ENCODE measurements around the gene KAT5.

The KAT5 gene

GRCh38 chr11:65716774-65717405 lies 4.8 kb downstream of the KAT5 start:
- H3K4me2 ChIP-seq (ENCODE audit: low read length): no peak overlapping the region
- no peak for DNase-seq
- no peaks in the 10 kb centered on the region for H3K27me3 ChIP-seq (ENCODE audit: insufficient read depth, low read length, poor library complexity)
- no peak overlapping the region for H2AK5ac ChIP-seq (ENCODE audit: low read length)
- H3K79me2 ChIP-seq (ENCODE audit: control insufficient read depth, insufficient read depth, low read length): peaks cover 9% of the 10 kb centered on the region
- H3K27ac ChIP-seq (ENCODE audit: low read depth, low read length): no peak overlapping the region
- no peak overlapping the region for H3K9ac ChIP-seq (ENCODE audit: low read length)
- WGBS (ENCODE audit: extremely low coverage, insufficient coverage, low lambda C conversion rate): no CpG with 5 or more reads among the region's 14 CpGs
- H2BK15ac ChIP-seq (replicated peaks; ENCODE audit: low read depth): no peak overlapping the region
- peaks cover 14% of the 10 kb centered on the region for H3K36me3 ChIP-seq (ENCODE audit: control insufficient read depth, insufficient read depth, low read length)
- no peak overlapping the region for H3K23ac ChIP-seq (ENCODE audit: low read length)
- H4K8ac ChIP-seq (ENCODE audit: low read depth, low read length): no peak overlapping the region
- H2BK120ac ChIP-seq (ENCODE audit: low read depth, low read length): no peak overlapping the region
- no peak overlapping the region for H3K56ac ChIP-seq (ENCODE audit: low read length)
- H3K4me3 ChIP-seq (ENCODE audit: low read length): no peak overlapping the region
- no peak overlapping the region for H4K5ac ChIP-seq (ENCODE audit: low read length)
- H3K79me1 ChIP-seq (ENCODE audit: low read length): peaks cover 15% of the 10 kb centered on the region
- H3K4me1 ChIP-seq (ENCODE audit: control insufficient read depth, low read depth, low read length): no peaks in the 10 kb centered on the region
- no peak overlapping the region for H3K18ac ChIP-seq (ENCODE audit: low read length)
- no peak overlapping the region for H3K4ac ChIP-seq (ENCODE audit: low read depth, low read length)
- H2BK5ac ChIP-seq (ENCODE audit: low read length): no peak overlapping the region

DNA sequence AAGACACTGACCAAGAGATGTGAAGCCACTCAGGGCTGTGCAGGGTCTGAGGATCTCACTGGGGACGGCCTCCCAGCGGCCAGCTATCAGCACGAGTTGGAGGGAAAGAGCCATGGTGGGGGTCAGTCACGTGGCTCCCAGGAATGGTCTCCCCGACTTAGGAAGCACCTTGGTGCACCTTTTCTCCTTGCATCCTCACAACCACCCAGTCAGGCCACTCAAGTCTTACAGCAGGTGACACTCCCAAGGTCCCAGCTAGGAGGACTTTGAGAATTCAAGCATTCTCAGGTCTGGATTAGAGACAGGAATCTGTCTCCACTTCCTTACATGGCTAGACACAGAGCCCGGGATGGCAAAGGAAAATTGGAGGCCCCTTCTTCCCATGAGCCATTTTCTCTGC lies 5.9 kb downstream of the KAT5 start:
- Histone ChIP-seq H3K27me3 (ENCODE audit: insufficient read depth, low read length, poor library complexity) (no peaks in the 10 kb centered on the region), H3K27ac (ENCODE audit: low read depth, low read length) (no peak overlapping the region), H3K36me3 (ENCODE audit: control insufficient read depth, insufficient read depth, low read length) (peaks cover 14% of the 10 kb centered on the region), H3K4me2 (ENCODE audit: low read length) (no peak overlapping the region), H3K18ac (ENCODE audit: low read length) (no peak overlapping the region), H3K79me1 (ENCODE audit: low read length) (peaks cover 12% of the 10 kb centered on the region), H4K5ac (ENCODE audit: low read length) (no peak overlapping the region), H2BK5ac (ENCODE audit: low read length) (no peak overlapping the region), H3K4me1 (ENCODE audit: control insufficient read depth, low read depth, low read length) (no peaks in the 10 kb centered on the region), H2BK120ac (ENCODE audit: low read depth, low read length) (no peak overlapping the region), H3K4ac (ENCODE audit: low read depth, low read length) (no peak overlapping the region), H3K56ac (ENCODE audit: low read length) (no peak overlapping the region), H3K4me3 (ENCODE audit: low read length) (no peak overlapping the region), H2BK15ac (replicated peaks; ENCODE audit: low read depth) (no peak overlapping the region), H2AK5ac (ENCODE audit: low read length) (no peak overlapping the region), H4K8ac (ENCODE audit: low read depth, low read length) (no peak overlapping the region), H3K23ac (ENCODE audit: low read length) (no peak overlapping the region), H3K9ac (ENCODE audit: low read length) (no peak overlapping the region), H3K79me2 (ENCODE audit: control insufficient read depth, insufficient read depth, low read length) (peaks cover 9% of the 10 kb centered on the region)
- DNase-seq: no peak
- WGBS (ENCODE audit: extremely low coverage, insufficient coverage, low lambda C conversion rate): no CpG with 5 or more reads among the region's 6 CpGs

DNA sequence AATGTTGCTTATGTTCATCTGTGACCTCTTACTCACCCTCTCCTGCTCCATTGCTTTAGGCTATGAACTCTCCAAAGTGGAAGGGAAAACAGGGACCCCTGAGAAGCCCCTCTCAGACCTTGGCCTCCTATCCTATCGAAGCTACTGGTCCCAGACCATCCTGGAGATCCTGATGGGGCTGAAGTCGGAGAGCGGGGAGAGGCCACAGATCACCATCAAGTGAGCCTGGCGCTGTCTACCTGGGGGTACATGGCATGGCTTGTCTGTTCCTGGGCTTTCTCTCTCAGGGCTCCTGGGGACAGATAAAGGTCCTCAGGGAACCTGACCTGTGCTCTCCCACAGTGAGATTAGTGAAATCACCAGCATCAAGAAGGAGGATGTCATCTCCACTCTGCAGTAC lies 6.5 kb downstream of the KAT5 start:
- H3K23ac ChIP-seq (ENCODE audit: low read length): no peak overlapping the region
- H3K4ac ChIP-seq (ENCODE audit: low read depth, low read length): no peak overlapping the region
- H3K18ac ChIP-seq (ENCODE audit: low read length): no peak overlapping the region
- H3K4me2 ChIP-seq (ENCODE audit: low read length): no peak overlapping the region
- DNase-seq: no peak
- no peak overlapping the region for H2AK5ac ChIP-seq (ENCODE audit: low read length)
- no peak overlapping the region for H2BK120ac ChIP-seq (ENCODE audit: low read depth, low read length)
- no peak overlapping the region for H2BK5ac ChIP-seq (ENCODE audit: low read length)
- H3K56ac ChIP-seq (ENCODE audit: low read length): no peak overlapping the region
- H3K27ac ChIP-seq (ENCODE audit: low read depth, low read length): no peak overlapping the region
- H3K9ac ChIP-seq (ENCODE audit: low read length): no peak overlapping the region
- peaks cover 9% of the 10 kb centered on the region for H3K79me2 ChIP-seq (ENCODE audit: control insufficient read depth, insufficient read depth, low read length)
- H3K4me1 ChIP-seq (ENCODE audit: control insufficient read depth, low read depth, low read length): no peaks in the 10 kb centered on the region
- no peak overlapping the region for H4K8ac ChIP-seq (ENCODE audit: low read depth, low read length)
- no peaks in the 10 kb centered on the region for H3K27me3 ChIP-seq (ENCODE audit: insufficient read depth, low read length, poor library complexity)
- H3K4me3 ChIP-seq (ENCODE audit: low read length): no peak overlapping the region
- no peak overlapping the region for H2BK15ac ChIP-seq (replicated peaks; ENCODE audit: low read depth)
- H3K79me1 ChIP-seq (ENCODE audit: low read length): peaks cover 9% of the 10 kb centered on the region
- H4K5ac ChIP-seq (ENCODE audit: low read length): no peak overlapping the region
- peaks cover 14% of the 10 kb centered on the region for H3K36me3 ChIP-seq (ENCODE audit: control insufficient read depth, insufficient read depth, low read length)
- no CpG with 5 or more reads among the region's 4 CpGs for WGBS (ENCODE audit: extremely low coverage, insufficient coverage, low lambda C conversion rate)

- Histone ChIP-seq H3K79me2 (ENCODE audit: control insufficient read depth, insufficient read depth, low read length) (peaks cover 9% of the 10 kb centered on the region), H3K18ac (ENCODE audit: low read length) (no peak overlapping the region), H3K27me3 (ENCODE audit: insufficient read depth, low read length, poor library complexity) (no peaks in the 10 kb centered on the region), H3K4me3 (ENCODE audit: low read length) (no peak overlapping the region), H2BK120ac (ENCODE audit: low read depth, low read length) (no peak overlapping the region), H3K4me2 (ENCODE audit: low read length) (no peak overlapping the region), H3K23ac (ENCODE audit: low read length) (no peak overlapping the region), H3K79me1 (ENCODE audit: low read length) (peaks cover 9% of the 10 kb centered on the region), H2BK5ac (ENCODE audit: low read length) (no peak overlapping the region), H3K36me3 (ENCODE audit: control insufficient read depth, insufficient read depth, low read length) (peaks cover 12% of the 10 kb centered on the region), H2AK5ac (ENCODE audit: low read length) (no peak overlapping the region), H3K27ac (ENCODE audit: low read depth, low read length) (no peak overlapping the region), H4K8ac (ENCODE audit: low read depth, low read length) (no peak overlapping the region), H2BK15ac (replicated peaks; ENCODE audit: low read depth) (no peak overlapping the region), H4K5ac (ENCODE audit: low read length) (no peak overlapping the region), H3K4ac (ENCODE audit: low read depth, low read length) (no peak overlapping the region), H3K56ac (ENCODE audit: low read length) (no peak overlapping the region), H3K4me1 (ENCODE audit: control insufficient read depth, low read depth, low read length) (no peaks in the 10 kb centered on the region), H3K9ac (ENCODE audit: low read length) (peak overlapping the region; percentile 32)
- DNase-seq: no peak
- no CpG with 5 or more reads among the region's 10 CpGs for WGBS (ENCODE audit: extremely low coverage, insufficient coverage, low lambda C conversion rate)
Observed at GRCh38 chr11:65718964-65719492, 7.0 kb downstream of the KAT5 start.

DNA sequence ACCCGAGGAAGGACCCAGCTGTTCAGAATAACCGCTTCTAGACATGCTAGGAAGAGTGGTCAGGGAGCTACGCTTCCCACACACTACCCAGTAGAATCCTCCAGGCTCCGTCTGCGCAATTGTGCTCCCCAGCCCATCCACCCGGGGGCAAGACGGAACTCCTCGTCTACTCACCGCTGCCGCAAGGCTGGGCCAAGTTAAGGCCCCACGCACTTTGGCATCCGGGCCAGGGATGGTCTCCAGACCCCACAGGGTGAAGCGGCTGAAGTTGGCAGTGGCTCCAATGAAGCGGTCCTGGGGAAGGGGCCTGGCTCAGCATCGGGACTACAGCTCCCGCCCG lies 7.8 kb downstream of the KAT5 start:
- no peaks in the 10 kb centered on the region for H3K27me3 ChIP-seq (ENCODE audit: insufficient read depth, low read length, poor library complexity)
- no peak overlapping the region for H4K8ac ChIP-seq (ENCODE audit: low read depth, low read length)
- H2BK5ac ChIP-seq (ENCODE audit: low read length): no peak overlapping the region
- no peak overlapping the region for H2BK120ac ChIP-seq (ENCODE audit: low read depth, low read length)
- H3K27ac ChIP-seq (ENCODE audit: low read depth, low read length): no peak overlapping the region
- peaks cover 9% of the 10 kb centered on the region for H3K79me1 ChIP-seq (ENCODE audit: low read length)
- no CpG with 5 or more reads among the region's 17 CpGs for WGBS (ENCODE audit: extremely low coverage, insufficient coverage, low lambda C conversion rate)
- H3K4me3 ChIP-seq (ENCODE audit: low read length): peak overlapping the region; percentile 94
- H3K79me2 ChIP-seq (ENCODE audit: control insufficient read depth, insufficient read depth, low read length): peaks cover 9% of the 10 kb centered on the region
- peaks cover 12% of the 10 kb centered on the region for H3K36me3 ChIP-seq (ENCODE audit: control insufficient read depth, insufficient read depth, low read length)
- H3K4me2 ChIP-seq (ENCODE audit: low read length): peak overlapping the region; percentile 91
- no peak overlapping the region for H2AK5ac ChIP-seq (ENCODE audit: low read length)
- H2BK15ac ChIP-seq (replicated peaks; ENCODE audit: low read depth): no peak overlapping the region
- H3K23ac ChIP-seq (ENCODE audit: low read length): peak overlapping the region; percentile 15
- no peak for DNase-seq
- peak overlapping the region; percentile 98 for H3K56ac ChIP-seq (ENCODE audit: low read length)
- no peak overlapping the region for H3K18ac ChIP-seq (ENCODE audit: low read length)
- no peak overlapping the region for H4K5ac ChIP-seq (ENCODE audit: low read length)
- no peaks in the 10 kb centered on the region for H3K4me1 ChIP-seq (ENCODE audit: control insufficient read depth, low read depth, low read length)
- no peak overlapping the region for H3K4ac ChIP-seq (ENCODE audit: low read depth, low read length)
- H3K9ac ChIP-seq (ENCODE audit: low read length): peak overlapping the region; percentile 90

Measured in mesendoderm (in vitro differentiated cells).